GM12873 (cell line): ENCODE data around the gene SPACA4.

Experiments used
- TF ChIP-seq, protein P1 (sequence below): IDR thresholded peaks from 2 replicates; pipeline ENCODE4 v1.5.1; 2012; ENCODE audit warnings: low read depth, mild to moderate bottlenecking, moderate library complexity, low read length, control low read depth; ENCODE audit not compliant: insufficient read depth; ENCODE audit errors: missing control alignments

SPACA4 gene

DNA sequence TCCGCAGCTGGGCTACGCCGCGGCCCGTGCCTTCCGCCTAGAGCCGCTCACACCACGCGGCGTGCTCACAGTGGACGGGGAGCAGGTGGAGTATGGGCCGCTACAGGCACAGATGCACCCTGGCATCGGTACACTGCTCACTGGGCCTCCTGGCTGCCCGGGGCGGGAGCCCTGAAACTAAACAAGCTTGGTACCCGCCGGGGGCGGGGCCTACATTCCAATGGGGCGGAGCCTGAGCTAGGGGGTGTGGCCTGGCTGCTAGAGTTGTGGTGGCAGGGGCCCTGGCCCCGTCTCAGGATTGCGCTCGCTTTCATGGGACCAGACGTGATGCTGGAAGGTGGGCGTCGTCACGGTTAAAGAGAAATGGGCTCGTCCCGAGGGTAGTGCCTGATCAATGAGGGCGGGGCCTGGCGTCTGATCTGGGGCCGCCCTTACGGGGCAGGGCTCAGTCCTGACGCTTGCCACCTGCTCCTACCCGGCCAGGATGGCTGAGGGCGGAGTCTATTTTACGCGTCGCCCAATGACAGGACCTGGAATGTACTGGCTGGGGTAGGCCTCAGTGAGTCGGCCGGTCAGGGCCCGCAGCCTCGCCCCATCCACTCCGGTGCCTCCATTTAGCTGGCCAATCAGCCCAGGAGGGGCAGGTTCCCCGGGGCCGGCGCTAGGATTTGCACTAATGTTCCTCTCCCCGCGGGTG lies 23.2 kb downstream of the SPACA4 start:
- TF ChIP-seq, protein P1, sequence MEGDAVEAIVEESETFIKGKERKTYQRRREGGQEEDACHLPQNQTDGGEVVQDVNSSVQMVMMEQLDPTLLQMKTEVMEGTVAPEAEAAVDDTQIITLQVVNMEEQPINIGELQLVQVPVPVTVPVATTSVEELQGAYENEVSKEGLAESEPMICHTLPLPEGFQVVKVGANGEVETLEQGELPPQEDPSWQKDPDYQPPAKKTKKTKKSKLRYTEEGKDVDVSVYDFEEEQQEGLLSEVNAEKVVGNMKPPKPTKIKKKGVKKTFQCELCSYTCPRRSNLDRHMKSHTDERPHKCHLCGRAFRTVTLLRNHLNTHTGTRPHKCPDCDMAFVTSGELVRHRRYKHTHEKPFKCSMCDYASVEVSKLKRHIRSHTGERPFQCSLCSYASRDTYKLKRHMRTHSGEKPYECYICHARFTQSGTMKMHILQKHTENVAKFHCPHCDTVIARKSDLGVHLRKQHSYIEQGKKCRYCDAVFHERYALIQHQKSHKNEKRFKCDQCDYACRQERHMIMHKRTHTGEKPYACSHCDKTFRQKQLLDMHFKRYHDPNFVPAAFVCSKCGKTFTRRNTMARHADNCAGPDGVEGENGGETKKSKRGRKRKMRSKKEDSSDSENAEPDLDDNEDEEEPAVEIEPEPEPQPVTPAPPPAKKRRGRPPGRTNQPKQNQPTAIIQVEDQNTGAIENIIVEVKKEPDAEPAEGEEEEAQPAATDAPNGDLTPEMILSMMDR = no peak

DNA sequence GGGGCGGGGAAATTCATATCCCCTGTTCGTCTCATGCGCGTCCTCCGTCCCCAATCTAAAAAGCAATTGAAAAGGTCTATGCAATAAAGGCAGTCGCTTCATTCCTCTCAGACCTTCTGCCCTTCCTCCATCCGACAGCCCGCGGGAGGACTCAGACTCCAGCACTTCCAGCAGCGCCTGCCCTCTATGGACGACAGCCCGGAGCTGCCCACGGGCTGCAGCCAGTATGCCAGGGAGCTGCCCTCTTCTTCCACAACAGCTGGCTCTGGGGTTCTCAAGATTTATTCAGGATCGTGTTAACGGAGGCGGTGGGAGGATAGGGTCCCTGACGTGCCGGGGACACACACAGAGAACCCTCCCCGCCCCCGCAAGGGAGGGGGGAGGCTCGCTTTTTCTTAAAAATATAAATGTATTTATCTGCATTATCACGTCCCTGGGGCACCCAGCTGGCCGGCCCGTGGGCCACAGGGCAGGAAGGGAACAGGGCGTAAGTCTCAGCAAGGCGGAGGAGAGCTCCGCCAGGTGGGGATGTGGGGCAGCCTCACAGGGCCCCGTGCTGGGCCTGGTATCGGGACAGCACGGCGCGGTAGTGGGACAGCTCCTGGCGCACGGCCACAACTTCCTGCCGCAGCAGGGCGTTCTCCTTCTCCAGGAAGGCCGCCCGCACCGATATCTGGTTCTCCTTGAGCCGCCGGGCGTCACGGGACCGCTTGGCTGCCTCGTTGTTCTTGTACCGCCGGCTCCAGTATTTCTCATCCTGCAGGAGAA lies 23.9 kb downstream of the SPACA4 start:
- TF ChIP-seq, protein P1 = no peak

DNA sequence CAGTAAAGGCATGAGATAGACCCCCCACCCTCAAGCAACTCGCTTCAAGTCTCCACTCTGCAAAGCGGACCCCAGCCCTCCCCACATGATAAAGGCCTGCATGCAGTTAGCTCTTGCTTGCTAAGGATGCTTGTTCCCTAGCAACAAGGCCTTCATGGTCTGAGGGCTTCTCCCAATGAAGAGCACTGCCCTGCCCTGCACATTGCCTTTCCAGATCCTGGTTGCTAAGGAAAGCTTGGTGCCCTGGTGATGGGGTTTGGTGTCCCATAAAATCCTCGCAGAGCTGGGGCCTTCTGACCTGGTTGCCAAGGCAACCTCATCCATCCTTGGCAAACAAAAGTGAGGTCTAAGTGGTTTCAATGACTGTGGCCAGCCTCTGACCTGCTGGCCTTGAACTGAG lies 24.7 kb downstream of the SPACA4 start:
- TF ChIP-seq, protein P1 = no peak

DNA sequence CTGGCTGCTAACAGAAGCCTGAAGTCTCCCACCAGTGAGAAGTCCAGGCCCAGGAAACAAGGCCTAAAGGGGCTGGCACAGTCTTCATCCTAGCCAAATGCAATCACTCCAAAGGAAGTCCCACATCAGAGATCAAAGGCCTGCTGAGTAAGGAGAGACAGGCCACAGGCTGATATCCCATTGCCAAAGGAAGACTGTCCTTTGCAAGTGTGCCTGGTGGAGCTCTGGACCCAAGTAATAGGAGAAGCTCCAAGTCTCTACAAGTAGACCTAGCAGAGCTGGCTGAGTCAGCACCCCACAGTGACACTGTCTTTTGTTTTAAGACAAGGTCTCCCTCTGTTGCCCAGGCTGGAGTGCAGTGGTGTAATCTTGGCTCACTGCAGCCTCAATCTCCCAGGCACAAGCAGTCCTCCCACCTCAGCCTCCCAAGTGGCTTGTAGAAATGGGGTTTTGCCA lies 26.2 kb downstream of the SPACA4 start:
- TF ChIP-seq, protein P1 = no peak

DNA sequence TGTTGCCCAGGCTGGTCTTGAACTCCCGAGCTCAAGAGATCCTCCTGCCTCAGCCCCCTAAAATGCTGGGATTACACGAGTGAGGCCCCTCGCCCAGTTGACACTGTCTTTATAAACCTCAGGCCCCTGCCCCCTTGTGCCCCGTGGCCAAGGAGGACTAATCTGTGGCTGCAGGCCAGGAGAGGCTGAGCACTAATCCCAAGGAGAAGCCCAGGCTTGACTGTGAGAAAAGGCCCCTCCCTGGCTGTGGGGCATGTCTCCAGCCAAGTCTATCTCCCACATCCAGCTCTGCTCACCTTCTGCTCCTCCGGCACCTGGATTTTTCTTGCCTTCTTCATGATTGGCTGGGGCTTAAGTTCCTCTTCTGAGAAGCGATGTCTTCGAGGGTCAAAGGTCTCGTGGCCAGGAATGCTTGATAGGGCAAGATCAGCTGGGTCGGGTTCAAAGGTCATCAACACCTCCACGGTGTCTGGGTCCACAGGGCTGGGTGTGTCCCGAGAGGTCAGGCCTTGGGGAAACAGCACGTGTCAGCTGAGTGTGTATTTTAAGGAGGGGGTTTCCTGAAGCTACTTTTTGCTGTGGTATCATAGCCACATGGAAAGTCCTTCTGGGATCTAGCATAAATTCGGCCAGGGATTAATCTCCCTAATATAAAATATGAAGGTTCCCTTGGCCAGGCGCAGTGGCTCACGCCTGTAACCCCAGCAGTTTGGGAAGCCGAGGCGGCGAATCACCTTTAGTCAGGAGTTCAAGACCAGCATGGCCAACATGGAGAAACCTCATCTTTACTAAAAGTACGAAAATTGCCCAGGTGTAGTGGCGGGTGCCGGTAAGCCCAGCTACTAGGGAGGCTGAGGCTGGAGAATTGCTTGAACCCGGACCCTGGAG lies 26.9 kb downstream of the SPACA4 start:
- TF ChIP-seq, protein P1 = no peak

DNA sequence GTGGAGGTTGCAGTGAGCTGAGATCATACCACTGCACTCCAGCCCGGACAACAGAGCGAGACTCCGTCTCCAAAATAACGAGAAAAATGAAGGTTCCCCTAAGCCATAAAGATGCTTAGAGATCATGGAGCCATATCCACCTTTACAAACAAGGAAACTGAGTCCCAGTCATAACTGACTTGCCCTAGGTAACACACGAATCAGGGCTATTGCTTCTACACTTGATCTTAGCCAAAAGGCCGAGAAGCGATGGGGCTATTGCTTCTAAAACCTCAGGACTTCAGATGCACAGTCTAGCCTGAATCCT lies 27.4 kb downstream of the SPACA4 start:
- TF ChIP-seq, protein P1 = no peak
